Osteocyte (in vitro differentiated cells): ENCODE measurements around the gene VKORC1. TPM values are rescaled to one million over a fixed set of nuclear protein-coding genes. Genes with fewer than 3 reads are reported as not detected.

ENCODE experiments used
- DNase-seq: peaks from one replicate; pipeline ENCODE4 v3.0.0; 2021; ENCODE audit warnings: mixed read lengths; ENCODE audit not compliant: unreplicated experiment; ENCODE audit errors: extremely low spot score
- H3K27ac Mint-ChIP-seq: one replicate; pipeline ENCODE4 v1.8.0; 2021; ENCODE audit warnings: mild to moderate bottlenecking, mixed read lengths; ENCODE audit not compliant: unreplicated experiment
- H3K27me3 Mint-ChIP-seq: one replicate; pipeline ENCODE4 v1.8.0; 2021; ENCODE audit warnings: mixed read lengths; ENCODE audit not compliant: unreplicated experiment
- H3K36me3 Mint-ChIP-seq: one replicate; pipeline ENCODE4 v1.8.0; 2021; ENCODE audit warnings: mixed read lengths; ENCODE audit not compliant: unreplicated experiment
- H3K4me1 Mint-ChIP-seq: one replicate; pipeline ENCODE4 v1.8.0; 2021; ENCODE audit warnings: mixed read lengths; ENCODE audit not compliant: unreplicated experiment
- H3K4me3 Mint-ChIP-seq: one replicate; pipeline ENCODE4 v1.8.0; 2021; ENCODE audit warnings: mild to moderate bottlenecking, moderate library complexity, mixed read lengths; ENCODE audit not compliant: unreplicated experiment
- H3K9me3 Mint-ChIP-seq: one replicate; pipeline ENCODE4 v1.8.0; 2021; ENCODE audit warnings: mixed read lengths; ENCODE audit not compliant: unreplicated experiment
- CTCF ChIP-seq: fragments of 200-600 bp; sonication (generic); IDR thresholded peaks from 2 replicates; pipeline ENCODE4 v1.5.0; 2021; ENCODE audit warnings: antibody characterized with exemption, mild to moderate bottlenecking, moderate library complexity
- long read RNA-seq: library from polyadenylated mRNA; unstranded; transcript quantifications from one replicate; pipeline ENCODE4 v2.0.0, GENCODE V29; 2021
- total RNA-seq: library from RNA; stranded (reverse); gene quantifications from 2 replicates; pipeline ENCODE4 v1.2.1, GENCODE V29; 2021

The VKORC1 gene
- 141 and 148 TPM in 2 replicates for total RNA-seq
- long read RNA-seq, transcript VKORC1-205 (3 exons, 1,012 nt): major isoform, 41 of 47 reads
- long read RNA-seq, partial matches to known transcripts: 0 of 47 reads
- long read RNA-seq, other reads (novel, unspliced or antisense): 1 of 47 reads

GRCh38 chr16:31094424-31095120, at the start of gene VKORC1:
VKORC1 (minus strand) TSS chr16:31094797; CDS start chr16:31094729, 68 bp downstream.
- Mint-ChIP-seq H3K27ac (peak within 1 kb of the TSS; percentile 94), H3K4me3 (peak within 1 kb of the TSS; percentile 95), H3K27me3 (no peaks in the 10 kb centered on the region), H3K36me3 (peaks cover 3% of the 10 kb centered on the region), H3K9me3 (no peaks in the 10 kb centered on the region), H3K4me1 (peaks cover 28% of the 10 kb centered on the region)
- DNase-seq: peak; percentile 97
- TF ChIP-seq CTCF: no peak

GRCh38 chr16:31143694-31144148, 49.1 kb upstream of the VKORC1 start:
- H3K27me3 Mint-ChIP-seq: peaks cover 18% of the 10 kb centered on the region
- peaks cover 13% of the 10 kb centered on the region for H3K4me1 Mint-ChIP-seq
- no peak for DNase-seq
- H3K27ac Mint-ChIP-seq: no peak overlapping the region
- TF ChIP-seq CTCF: no peak
- no peaks in the 10 kb centered on the region for H3K36me3 Mint-ChIP-seq
- H3K9me3 Mint-ChIP-seq: no peaks in the 10 kb centered on the region
- peak overlapping the region; percentile 60 for H3K4me3 Mint-ChIP-seq

- H3K4me3 Mint-ChIP-seq: peak overlapping the region; percentile 60
- no peak for TF ChIP-seq CTCF
- no peak for DNase-seq
- H3K9me3 Mint-ChIP-seq: no peaks in the 10 kb centered on the region
- peaks cover 18% of the 10 kb centered on the region for H3K27me3 Mint-ChIP-seq
- no peak overlapping the region for H3K27ac Mint-ChIP-seq
- peaks cover 16% of the 10 kb centered on the region for H3K4me1 Mint-ChIP-seq
- no peaks in the 10 kb centered on the region for H3K36me3 Mint-ChIP-seq
These were observed 48.6 kb upstream of the VKORC1 start for GRCh38 chr16:31143011-31143693.

- Mint-ChIP-seq H3K36me3 (no peaks in the 10 kb centered on the region), H3K4me1 (peaks cover 14% of the 10 kb centered on the region), H3K27ac (peak overlapping the region; percentile 94), H3K4me3 (peak overlapping the region; percentile 72), H3K27me3 (peaks cover 12% of the 10 kb centered on the region), H3K9me3 (no peaks in the 10 kb centered on the region)
- DNase-seq: peak; percentile 100
- peak; percentile 97 for TF ChIP-seq CTCF
These were observed 47.8 kb upstream of the VKORC1 start for GRCh38 chr16:31142109-31143010.
